IPS-NIHi11 (cell line): ENCODE data around the gene ARPC4.
"Not testable (repeated sequence)": the region's sequence is repeated elsewhere in the genome, so short reads cannot be mapped to it uniquely, and the experiment has no call there.

ENCODE experiments used
- DNase-seq: peaks from one replicate; pipeline ENCODE4 v3.0.0; 2012; ENCODE audit warnings: mixed read lengths, low spot score

Gene ARPC4

DNA sequence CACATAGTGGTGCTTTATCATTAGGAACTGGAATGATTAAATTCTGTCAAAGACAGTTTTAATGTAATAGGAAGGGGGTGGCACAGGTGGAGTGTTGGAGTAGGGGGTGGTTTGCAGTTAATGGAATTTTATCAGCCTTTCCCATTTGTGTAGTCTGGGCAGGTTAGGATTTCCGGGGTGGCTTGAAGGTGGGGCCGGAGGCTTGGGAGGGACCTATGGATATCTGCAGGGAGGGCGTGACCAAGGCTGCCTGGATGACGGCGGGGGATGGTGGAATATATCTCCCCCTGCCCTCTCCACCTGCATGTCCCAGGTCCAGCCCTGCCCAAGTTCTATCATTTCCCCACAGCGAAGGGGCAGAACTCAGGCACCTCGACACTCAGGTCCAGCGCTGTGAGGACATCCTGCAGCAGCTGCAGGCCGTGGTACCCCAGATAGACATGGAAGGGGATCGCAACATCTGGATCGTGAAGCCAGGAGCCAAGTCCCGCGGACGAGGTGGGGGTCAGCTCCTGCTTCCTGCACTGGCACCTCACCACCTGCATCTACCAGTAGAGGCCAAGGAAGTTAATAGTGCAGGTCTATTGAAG lies 32.7 kb downstream of the ARPC4 start:
- no peak for DNase-seq

DNA sequence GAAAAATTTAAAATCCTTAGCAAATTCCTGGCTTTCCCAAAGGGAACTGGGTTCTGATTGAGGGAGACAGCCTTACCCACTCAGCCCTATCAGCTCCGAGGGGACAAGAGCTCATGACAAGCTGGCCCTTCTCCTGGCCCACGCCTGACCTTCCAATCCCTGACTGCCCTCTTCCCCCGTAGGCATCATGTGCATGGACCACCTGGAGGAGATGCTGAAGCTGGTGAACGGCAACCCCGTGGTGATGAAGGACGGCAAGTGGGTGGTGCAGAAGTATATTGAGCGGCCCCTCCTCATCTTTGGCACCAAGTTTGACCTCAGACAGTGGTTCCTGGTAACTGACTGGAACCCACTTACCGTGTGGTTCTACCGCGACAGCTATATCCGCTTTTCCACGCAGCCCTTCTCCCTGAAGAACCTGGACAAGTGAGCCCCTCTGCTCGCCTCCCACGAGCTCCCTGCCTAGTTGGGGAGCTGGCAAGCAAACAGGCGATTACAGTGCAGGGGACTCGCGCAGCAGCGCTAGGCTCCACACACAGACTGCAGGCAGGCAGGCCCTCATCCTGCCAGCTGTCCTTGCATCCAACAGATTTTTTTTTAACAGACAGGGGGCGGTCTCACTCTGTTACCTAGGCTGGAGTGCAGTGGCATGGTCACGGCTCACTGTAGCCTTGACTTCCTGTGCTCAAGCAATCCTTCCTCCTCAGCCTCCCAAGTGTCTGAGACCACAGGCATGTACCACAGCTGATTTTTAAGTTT lies 34.1 kb downstream of the ARPC4 start:
- peak; percentile 71 for DNase-seq

DNA sequence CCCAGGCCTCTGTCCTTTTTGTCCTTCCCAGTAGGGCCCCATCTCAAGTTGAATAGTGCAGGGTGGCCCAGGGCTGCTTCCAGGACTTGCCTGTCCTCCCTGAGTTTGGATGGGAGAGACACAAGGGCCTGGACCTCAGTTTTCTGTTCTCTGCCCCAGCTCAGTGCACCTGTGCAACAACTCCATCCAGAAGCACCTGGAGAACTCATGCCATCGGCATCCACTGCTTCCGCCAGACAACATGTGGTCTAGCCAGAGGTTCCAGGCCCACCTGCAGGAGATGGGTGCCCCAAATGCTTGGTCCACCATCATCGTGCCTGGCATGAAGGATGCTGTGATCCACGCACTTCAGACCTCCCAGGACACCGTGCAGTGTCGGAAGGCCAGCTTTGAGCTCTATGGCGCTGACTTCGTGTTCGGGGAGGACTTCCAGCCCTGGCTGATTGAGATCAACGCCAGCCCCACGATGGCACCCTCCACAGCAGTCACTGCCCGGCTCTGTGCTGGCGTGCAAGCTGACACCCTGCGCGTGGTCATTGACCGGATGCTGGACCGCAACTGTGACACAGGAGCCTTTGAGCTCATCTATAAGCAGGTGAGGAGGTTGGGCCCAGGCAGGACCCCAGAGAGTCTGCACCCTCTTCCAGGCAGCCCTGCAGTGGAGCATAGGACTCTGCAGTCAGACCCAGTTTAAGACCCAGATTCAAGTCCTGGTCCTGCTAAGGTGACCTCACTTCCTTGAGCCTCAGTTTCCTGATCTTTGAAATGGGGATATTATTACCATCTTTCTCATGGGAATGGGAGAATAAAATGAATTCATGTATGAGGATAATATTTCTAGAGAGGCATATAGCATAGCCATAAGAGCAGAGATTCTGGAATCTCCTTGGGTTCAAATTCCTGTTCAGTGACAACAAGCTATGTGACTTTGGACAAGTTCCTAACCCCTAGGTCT lies 36.2 kb downstream of the ARPC4 start:
- no peak for DNase-seq

DNA sequence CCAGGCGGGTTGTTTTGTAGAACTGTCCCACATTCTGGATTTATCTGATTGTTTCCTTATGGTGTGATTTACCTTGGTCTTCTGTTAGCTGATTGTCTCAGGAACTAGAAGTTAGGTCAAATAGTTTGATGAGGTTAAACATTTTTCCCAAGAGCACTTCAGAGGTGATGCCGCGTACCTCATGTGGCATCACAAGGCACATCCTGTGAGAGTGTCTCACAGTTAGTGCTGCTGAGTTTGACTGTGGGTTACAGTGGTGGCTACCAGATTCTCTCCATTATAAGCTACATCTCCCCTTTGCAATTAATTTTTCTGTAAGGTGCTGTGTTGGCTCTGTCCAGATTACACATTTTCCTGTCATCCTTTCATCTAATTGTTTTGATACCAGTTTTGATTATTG lies 38.4 kb downstream of the ARPC4 start:
- no peak for DNase-seq

DNA sequence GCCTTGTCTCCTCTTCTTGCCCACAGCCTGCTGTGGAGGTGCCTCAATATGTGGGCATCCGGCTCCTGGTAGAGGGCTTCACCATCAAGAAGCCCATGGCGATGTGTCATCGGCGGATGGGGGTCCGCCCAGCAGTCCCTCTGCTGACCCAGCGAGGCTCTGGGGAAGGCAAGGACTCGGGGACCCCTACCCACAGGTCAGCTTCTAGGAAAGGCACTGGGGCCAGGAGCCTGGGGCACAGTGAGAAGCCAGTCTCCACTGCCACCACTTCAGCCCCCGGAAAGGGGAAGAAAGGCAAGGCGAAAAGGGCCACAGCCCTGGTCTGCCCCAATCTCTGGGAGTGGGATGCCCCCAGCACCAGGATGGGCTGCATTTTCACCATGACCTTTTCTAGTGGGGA lies 40.2 kb downstream of the ARPC4 start:
- no peak for DNase-seq

DNA sequence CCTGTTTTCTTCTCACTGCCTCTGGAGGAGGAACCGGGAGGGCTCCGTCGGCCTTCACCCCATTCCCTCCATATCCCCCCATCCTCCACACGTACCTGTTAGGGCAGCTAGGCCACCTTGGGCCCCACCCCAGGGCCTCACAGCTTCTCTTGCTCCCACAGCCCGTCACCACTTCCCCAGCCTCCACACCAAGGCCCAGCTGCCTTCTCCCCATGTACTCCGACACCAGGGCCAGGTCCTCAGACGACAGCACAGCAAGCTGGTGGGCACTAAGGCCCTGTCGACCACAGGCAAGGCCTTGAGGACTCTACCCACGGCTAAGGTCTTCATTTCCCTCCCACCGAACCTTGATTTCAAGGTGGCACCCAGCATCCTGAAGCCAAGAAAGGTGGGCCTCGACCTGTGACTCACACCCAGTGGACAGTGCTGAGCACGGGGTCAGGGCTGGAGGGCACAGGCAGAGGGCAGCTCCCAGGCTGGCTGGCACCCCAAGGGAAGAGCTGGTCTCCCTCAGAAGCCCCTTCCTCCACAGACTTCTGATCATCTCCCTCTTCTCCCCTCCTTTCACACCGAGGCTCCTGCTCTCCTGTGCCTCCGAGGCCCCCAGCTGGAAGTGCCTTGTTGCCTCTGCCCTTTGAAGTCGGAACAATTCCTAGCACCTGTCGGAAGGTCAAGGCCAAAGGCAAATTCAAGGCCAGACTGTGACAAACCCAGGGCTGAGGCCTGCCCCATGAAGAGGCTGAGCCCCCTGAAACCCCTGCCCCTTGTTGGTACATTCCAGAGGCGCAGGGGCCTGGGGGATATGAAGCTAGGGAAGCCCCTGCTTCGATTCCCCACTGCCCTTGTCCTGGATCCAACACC lies 41.9 kb downstream of the ARPC4 start:
- no peak for DNase-seq

DNA sequence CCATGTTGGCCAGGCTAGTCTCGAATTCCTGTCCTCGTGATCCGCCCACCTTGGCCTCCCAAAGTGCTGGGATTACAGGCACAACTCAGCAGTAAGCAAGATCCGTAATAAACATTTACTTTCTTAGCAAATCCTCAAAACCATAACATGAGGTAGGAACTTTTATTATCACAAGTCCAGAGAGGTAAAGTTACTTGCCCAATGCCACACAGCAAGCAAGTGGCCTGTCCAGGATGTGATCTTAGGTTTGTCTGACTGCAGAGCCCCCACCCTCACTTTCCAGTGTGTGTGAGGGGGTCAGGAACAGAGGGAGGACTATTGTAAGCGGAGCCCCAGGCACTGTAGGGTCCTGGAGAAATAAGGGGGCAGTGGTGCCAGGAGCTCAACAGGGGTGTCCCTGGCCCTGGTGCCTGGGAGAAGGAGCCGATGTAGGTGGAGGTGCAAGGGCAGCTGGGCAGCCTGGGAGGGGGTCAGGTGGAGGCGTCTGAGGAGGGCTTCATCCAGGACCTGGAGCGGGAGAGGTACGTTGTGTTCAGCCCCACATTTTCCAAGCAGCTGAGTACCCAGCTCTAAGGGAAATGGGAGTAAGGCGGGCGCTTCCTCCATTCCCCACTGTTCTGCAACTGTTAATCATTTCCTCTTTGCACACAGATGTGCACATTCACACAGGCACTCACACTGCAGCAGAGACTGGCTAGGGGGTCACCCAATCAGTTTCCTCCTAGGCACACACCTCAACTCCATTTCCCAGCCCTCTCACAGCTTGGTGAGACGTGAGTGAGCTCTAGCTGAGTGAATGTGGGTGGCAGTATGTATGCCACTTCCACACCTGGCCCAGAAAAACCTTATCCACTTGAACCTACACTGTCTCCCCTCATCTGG lies 45.1 kb downstream of the ARPC4 start:
- DNase-seq, result no peak

DNA sequence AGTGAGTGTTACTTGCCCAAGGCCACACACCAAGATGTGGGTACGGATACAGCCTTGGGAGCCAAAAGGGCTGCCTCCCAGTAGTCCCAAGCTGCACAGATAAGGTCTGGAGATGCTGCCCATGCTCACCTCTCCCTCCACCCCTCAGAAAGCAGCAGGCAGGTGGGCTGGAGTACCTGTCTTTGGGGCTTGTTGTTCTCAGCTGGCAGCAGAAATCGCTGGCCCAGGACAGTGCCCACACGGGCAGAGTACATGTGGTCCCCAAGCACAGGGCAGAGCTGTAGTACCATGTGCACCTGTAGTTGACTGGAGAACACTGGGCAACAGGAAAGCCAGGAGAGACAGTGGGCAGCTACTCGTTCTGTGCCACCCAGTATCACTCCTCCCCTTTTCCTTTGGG lies 46.0 kb downstream of the ARPC4 start:
- no peak for DNase-seq

DNA sequence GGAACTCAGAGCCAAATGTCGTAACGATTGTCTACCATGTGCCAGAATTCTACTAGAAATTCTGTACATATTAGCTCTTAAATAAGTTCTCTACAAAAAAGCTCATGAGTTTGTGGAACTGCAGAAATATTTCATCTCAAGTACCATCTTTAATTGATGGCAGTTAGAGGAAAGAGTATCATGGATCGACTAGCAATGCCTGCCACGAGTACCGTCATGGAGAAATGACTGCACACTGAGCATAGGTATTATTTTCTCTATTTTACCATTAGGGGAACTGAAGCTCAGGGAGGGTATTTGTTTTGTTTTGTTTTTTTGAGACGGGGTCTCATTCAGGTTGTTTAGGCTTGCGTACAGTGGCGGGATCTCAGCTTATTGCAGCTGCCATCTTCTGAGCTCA lies 48.1 kb downstream of the ARPC4 start:
- DNase-seq, result no peak

DNA sequence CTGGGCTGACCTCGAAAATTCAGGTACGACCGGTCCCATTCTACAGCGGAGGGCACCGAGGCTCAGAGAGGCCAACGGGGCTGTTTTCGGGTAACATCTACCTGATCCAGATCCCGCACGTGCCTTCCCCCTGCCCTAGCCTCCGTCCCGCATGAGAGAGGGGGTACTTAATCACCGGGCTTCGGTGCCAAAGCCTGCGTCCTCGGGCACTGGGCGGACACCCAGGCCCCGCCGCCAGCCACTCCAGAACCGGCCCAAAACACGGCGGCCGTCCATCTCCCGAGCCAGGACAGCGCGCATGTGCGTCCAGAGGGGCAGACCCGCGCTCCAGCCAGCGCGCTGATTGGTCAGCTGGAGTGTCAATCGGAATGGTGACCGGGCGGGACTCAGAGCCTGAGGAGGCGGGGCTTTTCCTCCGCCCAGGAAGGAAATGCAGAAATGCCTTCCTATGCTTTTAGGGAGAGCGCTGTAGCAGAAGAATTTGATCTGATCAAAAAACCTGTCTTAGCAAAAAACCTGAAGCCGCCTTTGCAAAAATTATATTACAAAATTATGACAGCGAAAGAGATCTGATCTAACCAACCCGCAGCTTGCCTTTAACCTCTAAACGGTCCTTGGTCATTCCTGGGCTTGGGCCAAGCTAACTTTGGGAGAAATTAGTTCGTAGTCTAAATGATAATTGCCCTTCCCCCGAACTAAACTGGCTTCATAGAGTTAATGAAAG lies 51.0 kb downstream of the ARPC4 start, which contains the start of gene RPUSD3:
Gene RPUSD3 (minus strand): TSS at position 294 of the 724 bp plus-strand sequence. CDS start 18 bp downstream, at position 276.
- DNase-seq, result peak; percentile 100

DNA sequence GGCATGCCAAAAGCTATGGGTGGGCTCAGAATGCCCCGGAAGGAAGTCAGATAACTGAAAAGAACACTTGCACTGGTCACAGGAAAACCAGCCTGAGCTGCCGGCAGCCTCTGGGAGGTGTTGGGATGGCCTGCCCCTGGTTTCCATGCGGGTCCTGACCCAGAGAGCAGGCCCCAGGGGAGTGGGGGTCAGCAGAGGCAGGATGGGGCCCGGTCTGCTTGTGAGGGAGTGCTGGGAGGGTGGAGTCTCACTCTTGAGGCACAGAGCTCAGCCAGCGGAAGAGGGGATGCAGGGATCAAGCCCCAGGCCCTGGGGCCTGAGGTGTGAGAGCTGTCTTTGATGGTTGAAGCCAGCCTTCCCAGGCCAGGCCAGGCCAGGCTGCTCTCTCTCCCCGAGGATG lies 53.3 kb downstream of the ARPC4 start:
- DNase-seq, result no peak

DNA sequence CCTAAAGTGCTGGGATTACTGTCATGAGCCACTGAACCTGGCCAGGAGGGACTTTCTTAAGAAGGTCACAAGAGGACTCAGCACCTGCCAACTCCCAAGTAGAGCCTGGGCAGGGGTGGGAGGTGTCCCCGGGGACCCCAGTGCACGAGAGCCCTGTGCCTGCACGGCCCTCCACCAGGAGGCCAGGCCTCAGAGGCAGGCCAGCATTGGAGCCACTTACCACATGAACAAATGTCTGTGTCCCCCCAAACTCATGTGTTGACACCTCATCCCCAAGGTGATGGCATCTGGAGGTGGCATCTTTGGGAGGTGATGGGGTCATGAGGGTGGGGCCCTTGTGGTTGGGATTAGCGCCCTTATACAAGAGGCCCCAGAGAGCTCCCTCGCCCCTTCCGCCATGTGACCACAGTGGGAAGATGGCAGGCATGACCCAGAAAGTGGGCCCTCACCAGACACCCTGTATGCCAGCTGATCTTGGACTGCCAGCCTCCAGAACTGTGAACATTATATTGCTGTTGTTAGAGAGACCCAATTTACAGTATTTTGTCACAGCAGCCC lies 54.1 kb downstream of the ARPC4 start:
- DNase-seq, result no peak

DNA sequence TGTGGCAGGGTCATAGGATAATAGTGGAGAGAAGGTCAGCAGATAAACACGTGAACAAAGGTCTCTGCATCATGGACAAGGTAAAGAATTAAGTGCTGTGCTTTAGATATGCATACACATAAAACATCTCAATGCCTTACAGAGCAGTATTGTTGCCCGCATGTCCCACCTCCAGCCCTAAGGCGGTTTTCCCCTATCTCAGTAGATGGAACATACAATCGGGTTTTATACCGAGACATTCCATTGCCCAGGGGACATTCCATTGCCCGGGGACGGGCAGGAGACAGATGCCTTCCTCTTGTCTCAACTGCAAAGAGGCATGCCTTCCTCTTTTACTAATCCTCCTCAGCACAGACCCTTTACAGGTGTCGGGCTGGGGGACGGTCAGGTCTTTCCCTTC lies 55.0 kb downstream of the ARPC4 start:
- not testable (repeated sequence) for DNase-seq

DNA sequence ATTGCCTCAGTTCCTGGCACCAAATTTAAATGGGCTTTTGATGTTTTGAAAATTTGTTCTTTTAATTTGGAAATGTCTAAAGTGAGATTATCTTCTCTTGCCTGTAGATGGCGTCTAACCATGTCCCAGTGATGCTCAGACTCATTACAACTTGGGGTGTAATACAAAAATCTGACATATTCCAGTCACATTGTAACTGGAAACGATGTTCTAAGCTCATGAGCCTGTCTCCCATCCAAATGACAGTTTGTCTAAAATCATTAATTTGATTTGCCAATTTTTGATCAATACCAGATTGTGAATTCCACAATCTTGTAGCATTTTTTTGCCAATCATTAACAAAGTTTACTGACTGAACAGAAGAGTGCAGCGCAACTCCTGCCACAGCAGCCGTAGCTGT lies 56.0 kb downstream of the ARPC4 start:
- DNase-seq, result not testable (repeated sequence)

DNA sequence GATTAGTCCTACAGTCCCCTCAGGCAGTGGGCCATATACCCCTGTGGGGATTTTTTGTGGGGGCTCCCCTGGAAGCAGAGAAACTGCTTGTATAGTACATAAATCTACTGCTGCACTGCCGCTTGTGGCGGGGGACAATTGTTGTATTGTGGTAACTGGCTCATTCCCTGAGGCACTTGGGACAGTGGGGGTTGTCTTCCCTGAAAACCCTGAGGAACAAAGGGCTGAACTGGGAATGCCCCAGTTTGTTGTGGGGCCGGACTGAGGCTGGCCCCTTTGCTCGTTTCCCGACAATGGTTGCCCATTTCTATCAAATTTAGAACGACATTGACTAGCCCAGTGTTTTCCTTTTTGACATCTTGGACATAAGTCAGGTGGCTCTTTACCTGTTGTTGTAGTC lies 58.5 kb downstream of the ARPC4 start:
- not testable (repeated sequence) for DNase-seq

DNA sequence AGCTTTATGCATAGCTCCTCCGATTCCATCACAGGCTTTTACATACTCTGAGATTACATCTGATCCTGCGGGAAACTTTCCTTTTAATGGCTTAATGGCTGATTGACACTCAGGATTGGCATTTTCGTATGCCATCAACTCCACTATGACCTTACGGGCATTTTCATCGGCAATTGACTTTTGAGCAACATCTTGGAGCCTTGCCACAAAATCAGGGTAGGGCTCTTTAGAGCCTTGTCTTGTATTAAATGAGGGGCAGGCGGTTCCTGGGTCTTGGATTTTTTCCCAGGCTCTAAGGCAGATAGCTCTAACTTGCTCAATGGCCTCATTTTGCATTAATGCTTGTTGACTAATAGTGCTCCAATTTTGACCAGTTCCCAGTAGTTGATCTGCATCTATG lies 59.0 kb downstream of the ARPC4 start:
- not testable (repeated sequence) for DNase-seq

DNA sequence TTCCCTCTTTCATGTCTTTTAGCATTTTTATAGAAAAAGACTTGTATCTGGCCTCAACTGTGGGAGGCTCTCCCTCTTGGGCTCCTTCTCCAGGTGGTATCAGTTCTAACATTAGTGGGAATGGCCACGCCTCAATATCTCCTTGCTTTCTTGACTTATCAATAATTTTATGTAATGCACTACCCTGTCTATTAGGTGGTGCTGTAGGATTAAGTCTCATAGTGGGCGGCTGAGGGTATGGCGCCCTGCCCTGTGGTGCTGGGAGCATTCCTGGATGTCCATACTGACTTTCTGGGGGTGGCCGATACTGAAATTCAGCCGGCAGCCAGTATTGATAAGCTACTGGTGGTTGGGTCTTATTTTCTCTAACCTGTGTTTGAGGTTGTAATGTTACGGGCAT lies 59.6 kb downstream of the ARPC4 start:
- DNase-seq, result no peak

DNA sequence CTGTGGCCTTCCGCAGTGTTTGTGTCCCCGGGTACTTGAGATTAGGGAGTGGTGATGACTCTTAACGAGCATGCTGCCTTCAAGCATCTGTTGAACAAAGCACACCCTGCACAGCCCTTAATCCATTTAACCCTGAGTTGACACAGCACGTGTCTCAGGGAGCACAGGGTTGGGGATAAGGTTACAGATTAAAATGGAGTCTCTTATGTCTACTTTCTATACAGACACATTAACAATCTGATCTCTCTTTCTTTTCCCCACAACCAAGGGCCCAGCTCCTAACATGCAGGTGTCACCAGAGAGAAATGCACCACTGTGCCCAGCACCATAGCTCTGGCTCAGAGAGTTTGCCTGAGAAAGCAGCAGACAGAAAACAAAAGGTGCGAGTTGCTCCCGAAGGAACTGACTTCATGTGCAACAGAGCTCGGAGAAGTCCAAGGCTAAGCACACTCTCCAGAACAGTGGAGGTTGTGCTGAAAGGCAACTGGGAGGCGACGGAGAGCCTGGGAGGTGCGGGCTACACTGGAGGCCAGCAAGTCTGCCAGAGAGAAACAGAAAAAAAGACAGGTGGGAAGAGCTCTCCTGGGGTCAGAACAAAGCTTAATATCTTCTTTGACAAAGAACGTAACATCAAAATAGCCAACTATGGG lies 61.5 kb downstream of the ARPC4 start:
- DNase-seq, result not testable (repeated sequence)

DNA sequence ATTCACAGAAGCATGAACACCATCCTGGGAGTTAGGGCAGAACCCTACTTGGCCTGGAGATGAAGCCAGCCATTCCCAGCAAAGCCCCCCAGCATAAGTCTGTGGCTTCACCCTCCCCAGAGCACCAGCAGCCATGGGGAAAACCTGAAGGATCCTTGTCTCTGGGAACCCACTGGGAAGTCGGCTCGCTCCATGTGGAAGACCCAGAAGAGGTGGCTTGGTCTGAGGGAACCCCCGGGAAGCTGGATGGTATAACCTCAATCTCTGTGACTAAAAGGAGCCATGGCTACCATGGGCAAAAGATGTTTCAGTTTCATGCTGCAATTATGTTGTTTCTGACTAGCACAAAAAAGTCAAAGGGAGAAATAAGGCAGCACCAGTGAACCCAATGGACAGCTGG lies 62.7 kb downstream of the ARPC4 start:
- DNase-seq, result no peak
